Measurements from ENCODE around the gene MBD4.

The MBD4 gene

DNA sequence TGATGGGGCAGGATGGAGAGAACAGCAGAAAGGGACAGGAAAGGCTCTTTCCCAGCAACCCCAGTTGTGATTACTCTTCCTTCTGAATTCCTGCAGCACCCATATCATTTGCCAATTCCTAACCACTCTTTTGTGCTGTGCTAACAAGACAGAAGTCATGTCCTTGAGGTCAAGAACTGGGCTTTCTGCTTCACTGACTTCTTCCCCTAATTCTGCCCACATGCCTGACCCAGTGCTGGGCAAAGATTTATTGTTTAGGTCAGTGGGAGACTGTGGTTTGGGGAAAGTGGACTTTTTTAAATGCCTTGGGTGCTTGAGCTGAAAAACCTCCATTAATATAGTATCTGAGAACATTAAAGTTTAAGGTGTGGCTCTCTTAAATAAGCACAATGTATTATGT lies 7.1 kb downstream of the MBD4 start:
- DNase-seq (ENCODE audit: insufficient read length, low spot score) (no peak), FAIRE-seq (no peak)

- DNase-seq (ENCODE audit: insufficient read length, low spot score) (no peak), FAIRE-seq (no peak)
Measured at GRCh38 chr3:129432036-129432435, 7.7 kb downstream of the MBD4 start.

GRCh38 chr3:129429602-129430001 lies 10.1 kb downstream of the MBD4 start:
- no peak for FAIRE-seq
- DNase-seq (ENCODE audit: insufficient read length, low spot score): no peak

- DNase-seq (ENCODE audit: insufficient read length, low spot score): no peak
- FAIRE-seq: peak; percentile 42
Measured at GRCh38 chr3:129429080-129429451, 10.7 kb downstream of the MBD4 start.

- peak; percentile 82 for FAIRE-seq
- peak; percentile 60 for DNase-seq (ENCODE audit: insufficient read length, low spot score)
Measured at GRCh38 chr3:129428376-129429079, 11.2 kb downstream of the MBD4 start, which contains the start of gene EFCAB12. Gene EFCAB12 (minus strand): TSS chr3:129428636. CDS start chr3:129428488, 148 bp downstream.

DNA sequence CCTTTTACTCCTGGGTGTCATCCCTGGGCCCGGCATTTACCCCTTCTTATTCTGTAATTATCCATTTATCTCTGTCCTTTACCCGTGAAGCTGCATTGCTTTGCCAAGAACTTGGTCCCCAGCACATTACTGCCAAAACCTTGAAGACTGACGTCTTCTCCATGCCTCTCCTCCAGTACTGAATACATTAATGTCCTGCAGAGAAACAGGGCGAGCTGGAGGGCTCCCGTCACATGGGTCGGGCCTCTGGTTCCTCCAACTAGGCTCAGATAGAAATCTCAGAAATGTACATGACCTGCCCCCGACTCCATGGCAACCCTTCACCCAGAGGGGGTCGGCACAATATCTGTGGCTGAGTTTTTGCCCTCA lies 11.8 kb downstream of the MBD4 start:
- FAIRE-seq: no peak
- no peak for DNase-seq (ENCODE audit: insufficient read length, low spot score)

GRCh38 chr3:129425619-129426018 lies 14.1 kb downstream of the MBD4 start:
- FAIRE-seq: no peak
- no peak for DNase-seq (ENCODE audit: insufficient read length, low spot score)

DNA sequence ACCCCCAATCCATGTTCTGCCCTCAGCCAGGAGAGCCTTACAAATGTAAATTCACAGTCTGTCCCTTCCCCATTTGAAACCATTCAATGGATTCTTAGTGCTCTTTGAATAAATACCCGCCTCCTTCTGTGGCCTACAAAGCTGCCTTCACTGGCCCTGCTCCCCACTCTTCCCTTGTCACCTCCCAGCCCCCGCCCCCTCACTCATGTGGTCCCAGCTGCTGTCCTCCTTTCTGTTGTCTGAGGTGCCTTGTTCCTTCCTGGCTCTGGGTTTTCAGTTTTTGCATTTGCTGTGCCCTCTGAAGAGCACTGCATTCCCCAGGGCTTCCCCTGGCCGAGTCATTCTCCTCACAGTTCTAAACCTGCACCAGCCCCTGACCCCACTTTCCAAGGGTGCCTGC lies 14.5 kb downstream of the MBD4 start:
- FAIRE-seq (no peak), DNase-seq (ENCODE audit: insufficient read length, low spot score) (no peak)

- peak; percentile 70 for FAIRE-seq
Measured at GRCh38 chr3:129424185-129424841, 15.4 kb downstream of the MBD4 start.

DNA sequence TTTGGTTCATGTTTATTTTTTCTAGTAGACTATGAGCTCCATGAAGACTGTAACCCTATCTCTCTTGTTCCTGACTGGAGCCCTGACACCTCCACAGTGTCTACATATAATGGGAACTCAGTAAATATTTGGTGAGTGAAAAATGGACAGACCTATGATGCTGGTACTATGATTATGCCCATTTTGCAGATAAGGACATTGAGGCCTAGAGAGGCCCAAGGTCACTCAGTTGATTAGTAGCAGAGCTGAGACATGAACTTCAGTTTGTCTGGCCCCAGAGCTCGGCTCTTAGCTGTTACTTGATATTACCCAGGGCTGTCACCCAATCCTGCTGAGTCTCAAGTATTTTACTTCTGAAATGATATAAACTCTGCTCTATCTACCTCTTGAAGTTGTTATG lies 16.9 kb downstream of the MBD4 start:
- DNase-seq (ENCODE audit: insufficient read length, low spot score): no peak
- FAIRE-seq: no peak

More at GRCh38 chr3:129424185-129424841, 15.4 kb downstream of the MBD4 start:
- DNase-seq (ENCODE audit: insufficient read length, low spot score): no peak

DNA sequence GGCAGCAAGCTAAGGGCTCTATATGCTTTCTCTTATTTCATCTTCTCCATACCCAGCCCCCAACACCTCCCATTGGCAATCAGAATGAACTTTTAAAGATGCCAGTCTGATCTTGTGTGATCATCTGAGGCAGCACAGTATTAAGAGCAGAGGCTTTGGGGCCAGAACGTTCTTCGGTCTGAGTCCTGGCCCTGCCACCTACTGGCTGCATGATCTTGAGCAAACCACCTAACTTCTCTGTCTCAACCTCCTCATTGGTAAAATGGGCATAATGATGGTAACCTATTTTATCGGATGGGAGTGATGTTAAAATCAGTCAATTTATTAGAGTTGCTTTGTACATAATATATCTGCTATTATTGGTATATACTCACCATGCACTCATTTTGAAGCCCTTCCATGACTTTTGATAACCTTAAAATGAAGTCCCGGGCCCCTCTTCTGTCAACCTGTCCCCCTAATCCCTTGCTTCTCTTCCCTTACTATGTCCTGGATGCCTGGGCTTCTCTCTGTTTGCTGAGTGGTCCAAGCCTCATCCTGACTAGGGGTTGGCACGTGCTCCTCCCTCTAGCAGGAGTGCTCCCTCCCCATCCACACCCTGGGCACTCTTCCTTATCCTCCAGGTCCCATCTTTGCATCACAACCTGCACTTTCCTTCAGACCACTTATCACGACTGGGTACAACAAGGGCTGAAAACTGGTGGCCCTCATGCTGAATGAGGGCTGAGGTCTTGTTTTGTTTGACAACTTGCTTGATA lies 17.6 kb downstream of the MBD4 start:
- FAIRE-seq: no peak
- DNase-seq (ENCODE audit: insufficient read length, low spot score): no peak

GRCh38 chr3:129421236-129421883 lies 18.4 kb downstream of the MBD4 start:
- FAIRE-seq: no peak
- DNase-seq (ENCODE audit: insufficient read length, low spot score): no peak

- DNase-seq (ENCODE audit: insufficient read length, low spot score): no peak
- no peak for FAIRE-seq
Measured at GRCh38 chr3:129419476-129419875, 20.3 kb downstream of the MBD4 start.

- FAIRE-seq: no peak
Measured at GRCh38 chr3:129418041-129418973, 21.4 kb downstream of the MBD4 start.

GRCh38 chr3:129417326-129417725 lies 22.4 kb downstream of the MBD4 start:
- FAIRE-seq (no peak), DNase-seq (ENCODE audit: insufficient read length, low spot score) (no peak)

More at GRCh38 chr3:129418041-129418973, 21.4 kb downstream of the MBD4 start:
- no peak for DNase-seq (ENCODE audit: insufficient read length, low spot score)

- DNase-seq (ENCODE audit: insufficient read length, low spot score) (no peak), FAIRE-seq (no peak)
Measured at GRCh38 chr3:129416415-129416814, 23.3 kb downstream of the MBD4 start.

DNA sequence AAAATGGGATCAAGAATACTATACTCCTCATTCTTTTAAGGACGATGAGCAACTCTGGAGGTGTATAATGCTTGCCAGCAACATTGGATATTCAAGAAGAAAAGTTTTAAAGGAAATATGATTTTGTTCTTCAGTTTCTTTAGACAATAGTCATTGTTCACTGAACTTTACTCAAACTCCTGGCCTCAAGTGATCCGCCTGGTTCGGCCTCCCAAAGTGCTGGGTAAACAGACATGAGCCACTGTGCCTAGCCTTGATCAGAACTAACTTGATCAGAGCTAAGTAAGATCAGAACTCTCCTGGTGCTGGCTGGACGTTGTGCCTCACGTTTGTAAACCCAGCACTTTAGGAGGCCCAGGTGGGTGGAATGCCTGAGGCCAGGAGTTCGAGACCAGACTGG lies 23.9 kb downstream of the MBD4 start:
- FAIRE-seq: no peak
- no peak for DNase-seq (ENCODE audit: insufficient read length, low spot score)

- DNase-seq (ENCODE audit: insufficient read length, low spot score): no peak
- no peak for FAIRE-seq
Measured at GRCh38 chr3:129415378-129415777, 24.4 kb downstream of the MBD4 start.

GRCh38 chr3:129413687-129414506 lies 25.9 kb downstream of the MBD4 start:
- FAIRE-seq (no peak), DNase-seq (ENCODE audit: insufficient read length, low spot score) (no peak)

All from GM19239 (cell line).